GM12878 (cell line): ENCODE results near the gene TTLL12. TPM values are rescaled to one million over a fixed set of nuclear protein-coding genes. Genes with fewer than 3 reads are reported as not detected.

Experiments
- ATAC-seq: fragments of 200-7000 bp; cut with Tn5 transposase; 3 replicates; pipeline ENCODE4 v1.9.1; 2020; ENCODE audit warnings: mild to moderate bottlenecking, moderate library complexity
- BruUV-seq: library from RNA; stranded (reverse); fragments of 400-500 nt; replicated peaks from 2 replicates; lab custom pipeline; 2021; lab: Mats Ljungman, UMichigan
- CTCF ChIA-PET: fragments of 300-600 bp; sonication (Branson Sonifier 250); formaldehyde crosslinking; extraction: SDS; loops from one replicate; lab custom pipeline; 2021; ENCODE audit warnings: inconsistent platforms; lab: Yijun Ruan, JAX
- POLR2A ChIA-PET: fragments of 350-600 bp; formaldehyde crosslinking; extraction: SDS; loops from one replicate; lab custom pipeline; 2021; ENCODE audit warnings: inconsistent platforms; lab: Charles Lee
- RAD21 ChIA-PET: fragments of 300-600 bp; sonication (Branson Sonifier 250); formaldehyde crosslinking; loops from one replicate; lab custom pipeline; 2023; ENCODE audit warnings: antibody characterized with exemption; ENCODE audit not compliant: unreplicated experiment; lab: Charles Lee
- SMC1A ChIA-PET: fragments of 300-600 bp; sonication (Branson Sonifier 250); formaldehyde crosslinking; loops from one replicate; lab custom pipeline; 2023; ENCODE audit not compliant: unreplicated experiment, uncharacterized antibody; lab: Charles Lee
- DNase-seq: peaks from one replicate; pipeline ENCODE4 v3.0.0-alpha.2; 2011; ENCODE audit warnings: low read depth, low spot score
- FAIRE-seq: peaks from 3 replicates; lab custom pipeline; 2011; peaks lifted over from hg19 to GRCh38; lab: Jason Lieb, UNC
- H2AFZ ChIP-seq: 2 replicates; pipeline ENCODE4 v1.6.0; 2011; ENCODE audit warnings: low read depth, low read length, control low read depth; ENCODE audit not compliant: control insufficient read depth
- H3K27ac ChIP-seq: 2 replicates; pipeline ENCODE4 v1.5.1; 2011; ENCODE audit warnings: control low read depth; ENCODE audit not compliant: control insufficient read depth, insufficient read depth
- H3K27me3 ChIP-seq, 2 experiments: replicated peaks in 1 of 2; 2 replicates each; pipeline versions ENCODE4 v1.6.0 to v1.6.1; 2011; ENCODE audit warnings: low read length in 1 of 2; ENCODE audit not compliant: control insufficient read depth in 2 of 2, insufficient read depth in 2 of 2
- H3K36me3 ChIP-seq, 2 experiments: 2 replicates each; pipeline ENCODE4 v1.5.1; 2011; ENCODE audit warnings: low read length in 1 of 2; ENCODE audit not compliant: control insufficient read depth in 2 of 2, insufficient read depth in 2 of 2
- H3K4me1 ChIP-seq: 2 replicates; pipeline ENCODE4 v1.6.1; 2011; ENCODE audit warnings: mild to moderate bottlenecking, low read length, moderate library complexity, mixed read lengths; ENCODE audit not compliant: control insufficient read depth, insufficient read depth
- H3K4me2 ChIP-seq: 2 replicates; pipeline ENCODE4 v1.6.0; 2011; ENCODE audit warnings: control low read depth; ENCODE audit not compliant: control insufficient read depth, insufficient read depth
- H3K4me3 ChIP-seq: fragments of 200-600 bp; sonication (generic); 2 replicates; pipeline ENCODE4 v1.5.1; 2016
- H3K79me2 ChIP-seq: 2 replicates; pipeline ENCODE4 v1.6.0; 2011; ENCODE audit warnings: low read length; ENCODE audit not compliant: control insufficient read depth, insufficient read depth
- H3K9ac ChIP-seq: 2 replicates; pipeline ENCODE4 v1.8.0; 2011; ENCODE audit warnings: low read length, control low read depth, mixed read lengths; ENCODE audit not compliant: control insufficient read depth, insufficient read depth
- H3K9me3 ChIP-seq: replicated peaks from 3 replicates; pipeline ENCODE4 v1.5.1; 2011; ENCODE audit warnings: mild to moderate bottlenecking, low read length; ENCODE audit not compliant: control insufficient read depth, insufficient read depth
- H4K20me1 ChIP-seq: 2 replicates; pipeline ENCODE4 v1.6.0; 2011; ENCODE audit not compliant: control insufficient read depth, insufficient read depth
- ATF7 ChIP-seq: fragments of 450-650 bp; IDR thresholded peaks from 2 replicates; pipeline ENCODE4 v1.6.1; 2016; ENCODE audit warnings: low read depth, mild to moderate bottlenecking
- BHLHE40 ChIP-seq, 2 experiments: fragments of 450-650 bp in 1 of 2; IDR thresholded peaks; 2 replicates each; pipeline ENCODE4 v1.6.1; 2011 to 2017; ENCODE audit warnings: low read depth in 2 of 2, borderline replicate concordance in 1 of 2, improper control_type of control experiment in 1 of 2, low read length in 1 of 2, mild to moderate bottlenecking in 1 of 2
- FOXK2 ChIP-seq: fragments of 450-650 bp; IDR thresholded peaks from 2 replicates; pipeline ENCODE4 v1.6.1; 2017; ENCODE audit warnings: mild to moderate bottlenecking, moderate library complexity
- KDM1A ChIP-seq: fragments of 200-600 bp; sonication (generic); IDR thresholded peaks from 2 replicates; pipeline ENCODE4 v1.6.1; 2016; ENCODE audit warnings: borderline replicate concordance
- MTA3 ChIP-seq: IDR thresholded peaks from 2 replicates; pipeline ENCODE4 v1.6.1; 2012; ENCODE audit warnings: low read length, inconsistent platforms, borderline replicate concordance
- NFYA ChIP-seq: IDR thresholded peaks from 2 replicates; pipeline ENCODE4 v1.6.1; 2011; ENCODE audit warnings: low read depth, mild to moderate bottlenecking, low read length, improper control_type of control experiment, borderline replicate concordance
- NR2C1 ChIP-seq: fragments of 450-650 bp; IDR thresholded peaks from 2 replicates; pipeline ENCODE4 v1.6.1; 2017; ENCODE audit warnings: antibody characterized with exemption, mild to moderate bottlenecking, moderate library complexity
- POLR2A ChIP-seq: IDR thresholded peaks from 2 replicates; pipeline ENCODE4 v1.6.1; 2011; ENCODE audit warnings: low read depth, mild to moderate bottlenecking, low read length
- RUNX3 ChIP-seq: IDR thresholded peaks from 2 replicates; pipeline ENCODE4 v1.6.1; 2012; ENCODE audit warnings: low read length, inconsistent platforms
- WGBS: methylation state at CpG from one replicate; pipeline ENCODE4 v1.1.6; 2016; ENCODE audit warnings: low lambda C conversion rate; ENCODE audit not compliant: insufficient replicate concordance, insufficient coverage; ENCODE audit errors: missing lambda C conversion rate; 5-methylcytosine and 5-hydroxymethylcytosine counted together
- in situ Hi-C: fragments of 300-500 bp; cut with MboI; formaldehyde crosslinking; loops from 9 replicates; pipeline ENCODE4 v1.14.3; 2018; ENCODE audit warnings: mixed read lengths
- intact Hi-C: fragments of 100-400 bp; cut with micrococcal nuclease; formaldehyde crosslinking; loops from one replicate; pipeline ENCODE4 v1.14.2; 2022; ENCODE audit not compliant: unreplicated experiment
- polyA plus RNA-seq, 11 experiments: library from polyadenylated mRNA; depleted of rRNA in 4 of 11; unstranded in 6 of 11; stranded (reverse) in 5 of 11; fragments of >200 nt; fragmentation: Nextera tagmentation in 4 of 11; fragmentation: Illumina TruSeq in 1 of 11; extraction: Ambion mirVana in 4 of 11; extraction: Trizol in 1 of 11; gene quantifications; 1 replicate in 1 of 11; 2 replicates in 10 of 11; pipeline versions ENCODE4 v1.2.1 to v1.2.3, GENCODE V29; 2011 to 2016; ENCODE audit warnings: inconsistent platforms in 2 of 11, missing spikeins in 2 of 11, low read depth in 1 of 11
- total RNA-seq, 4 experiments: library from RNA; depleted of rRNA in 3 of 4; stranded (reverse); fragments of >200 nt in 3 of 4; fragmentation: Illumina TruSeq in 1 of 4; extraction: Trizol in 1 of 4; gene quantifications; 2 replicates each; pipeline versions ENCODE4 v1.2.1 to v1.2.3, GENCODE V29; 2013 to 2021
- TF ChIP-seq, protein P1 (sequence below): fragments of 450-650 bp; IDR thresholded peaks from 2 replicates; pipeline ENCODE4 v1.6.1; 2016; ENCODE audit warnings: mild to moderate bottlenecking

The TTLL12 gene
- total and polyA plus RNA-seq, 10 of the 15 experiments (the other 5 are each of a cell fraction or from before 2014, with no cell fraction given), result 1.00 to 89.8 (median 38.5) TPM

GRCh38 chr22:43172191-43172590 is 14.7 kb downstream of the TTLL12 start:
- ATAC-seq (no peak), FAIRE-seq (no peak), DNase-seq (no peak)
- WGBS, result 97% methylated on average over 19 of the region's 19 CpGs
- ChIA-PET SMC1A (no interaction called here), RAD21 (no interaction called here), POLR2A (interaction anchor here (0.7 kb wide), 1 partner anchor 377 kb away, joined by 3 read pairs; no protein-coding TSS in a partner anchor), CTCF (no interaction called here)
- H3K9me3 ChIP-seq, result no peaks in the 10 kb centered on the region
- BruUV-seq, result no TSS peak
- H3K9ac ChIP-seq, result no peak overlapping the region
- H3K4me3 ChIP-seq, result no peak overlapping the region
- TF ChIP-seq, protein P1, sequence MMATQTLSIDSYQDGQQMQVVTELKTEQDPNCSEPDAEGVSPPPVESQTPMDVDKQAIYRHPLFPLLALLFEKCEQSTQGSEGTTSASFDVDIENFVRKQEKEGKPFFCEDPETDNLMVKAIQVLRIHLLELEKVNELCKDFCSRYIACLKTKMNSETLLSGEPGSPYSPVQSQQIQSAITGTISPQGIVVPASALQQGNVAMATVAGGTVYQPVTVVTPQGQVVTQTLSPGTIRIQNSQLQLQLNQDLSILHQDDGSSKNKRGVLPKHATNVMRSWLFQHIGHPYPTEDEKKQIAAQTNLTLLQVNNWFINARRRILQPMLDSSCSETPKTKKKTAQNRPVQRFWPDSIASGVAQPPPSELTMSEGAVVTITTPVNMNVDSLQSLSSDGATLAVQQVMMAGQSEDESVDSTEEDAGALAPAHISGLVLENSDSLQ, result no peak
- TF ChIP-seq BHLHE40 (IDR thresholded peaks at IDR 0.05; ENCODE audit: borderline replicate concordance in 1 of 2, low read depth in 2 of 2, low read length in 1 of 2) (no peak), POLR2A (no peak), ATF7 (no peak), NFYA (no peak), RUNX3 (no peak), NR2C1 (no peak), MTA3 (no peak), KDM1A (no peak), FOXK2 (no peak)
- H4K20me1 ChIP-seq, result no peaks in the 10 kb centered on the region
- no peaks in the 10 kb centered on the region for H3K79me2 ChIP-seq
- in situ Hi-C loops (no loop called here), intact Hi-C loops (no loop called here)
- H2AFZ ChIP-seq, result no peak overlapping the region
- H3K4me1 ChIP-seq, result no peaks in the 10 kb centered on the region
- H3K27me3 ChIP-seq, result no peaks in the 10 kb centered on the region
- H3K4me2 ChIP-seq, result no peak overlapping the region
- H3K27ac ChIP-seq, result no peak overlapping the region
- H3K36me3 ChIP-seq, result peaks cover 2 to 12% of the 10 kb centered on the region in 2 experiments; a peak in 3 of 4 replicates
